NB4 (cell line): ENCODE measurements around the gene TPCN1.

Source experiments
- CTCF ChIP-seq: IDR thresholded peaks from one replicate; pipeline ENCODE4 v1.5.1; 2012; ENCODE audit warnings: low read depth, low read length
- MAX ChIP-seq: IDR thresholded peaks from 2 replicates; pipeline ENCODE4 v1.6.1; 2011; ENCODE audit warnings: low read depth, low read length
- MYC ChIP-seq: IDR thresholded peaks from 2 replicates; pipeline ENCODE4 v1.6.1; 2011; ENCODE audit warnings: low read depth, low read length
- POLR2A ChIP-seq: IDR thresholded peaks from 2 replicates; pipeline ENCODE4 v1.6.1; 2011; ENCODE audit warnings: mild to moderate bottlenecking; ENCODE audit not compliant: insufficient read length; ENCODE audit errors: extremely low read depth

GRCh38 chr12:113314121-113314529 lies 92.9 kb downstream of the TPCN1 start:
- TF ChIP-seq CTCF, result no peak
- TF ChIP-seq MAX, result no peak
- no peak for TF ChIP-seq POLR2A
- no peak for TF ChIP-seq MYC
